Esophagus muscularis mucosa (tissue), 4 donors: Measurements from ENCODE around the gene IGFBP1. TPM values are rescaled to one million over a fixed set of nuclear protein-coding genes. Genes with fewer than 3 reads are reported as not detected.

Source experiments
- DNase-seq: peaks from one replicate; pipeline ENCODE4 v3.0.0-alpha.2; 2017; ENCODE audit errors: extremely low spot score
- H3K27ac ChIP-seq, 4 donors: fragments of 200-600 bp; sonication (generic); replicated peaks in 1 of 4; 1 replicate in 3 of 4; 2 replicates in 1 of 4; pipeline ENCODE4 v1.5.1; 2016 to 2019; ENCODE audit warnings: mild to moderate bottlenecking in 1 of 4
- H3K27me3 ChIP-seq, 4 donors: fragments of 200-600 bp; sonication (generic); one replicate each; pipeline versions ENCODE4 v1.5.1 to v1.6.0; 2016 to 2019
- H3K36me3 ChIP-seq, 4 donors: fragments of 200-600 bp; sonication (generic); one replicate each; pipeline ENCODE4 v1.5.1; 2016 to 2019
- H3K4me1 ChIP-seq, 4 donors: fragments of 200-600 bp; sonication (generic); one replicate each; pipeline ENCODE4 v1.5.1; 2016 to 2019
- H3K4me3 ChIP-seq, 4 donors: fragments of 200-600 bp; sonication (generic); 1 replicate in 2 of 4; 2 replicates in 2 of 4; pipeline ENCODE4 v1.5.1; 2016 to 2019; ENCODE audit warnings: mild to moderate bottlenecking in 4 of 4, moderate library complexity in 1 of 4
- H3K9me3 ChIP-seq, 4 donors: fragments of 200-600 bp; sonication (generic); 1 replicate in 3 of 4; 2 replicates in 1 of 4; pipeline ENCODE4 v1.5.1; 2016 to 2019
- EP300 ChIP-seq: sonication (generic); formaldehyde crosslinking; IDR thresholded peaks from one replicate; pipeline ENCODE4 v1.6.1; 2017; ENCODE audit warnings: antibody characterized with exemption
- POLR2A ChIP-seq: fragments of 450-650 bp; IDR thresholded peaks from one replicate; pipeline ENCODE4 v1.6.1; 2017; ENCODE audit warnings: antibody characterized with exemption, moderate library complexity, mild to moderate bottlenecking, low read depth
- POLR2AphosphoS5 ChIP-seq, 2 donors: sonication (generic); formaldehyde crosslinking; IDR thresholded peaks; one replicate each; pipeline ENCODE4 v1.6.1; 2017; ENCODE audit warnings: antibody characterized with exemption in 2 of 2
- WGBS: methylation state at CpG from one replicate; pipeline ENCODE4 v1.1.5; 2018; 5-methylcytosine and 5-hydroxymethylcytosine counted together
- intact Hi-C: fragments of 100-400 bp; cut with DNase I; formaldehyde crosslinking; loops from one replicate; pipeline ENCODE4 v1.15.1; 2023
- total RNA-seq, 4 donors: library from RNA; depleted of rRNA; stranded (reverse); fragments of >200 nt; gene quantifications; one replicate each; pipeline versions ENCODE4 v1.1.0 to v1.2.1, GENCODE V29; 2016
- TF ChIP-seq, protein P1 (sequence below), 3 experiments: fragments of 200-600 bp in 2 of 3; fragments of 450-650 bp in 1 of 3; sonication (generic) in 2 of 3; IDR thresholded peaks; one replicate each; pipeline ENCODE4 v1.5.1; 2017 to 2019; ENCODE audit warnings: antibody characterized with exemption in 3 of 3, mild to moderate bottlenecking in 2 of 3, moderate library complexity in 1 of 3

The IGFBP1 gene
- total RNA-seq, 4 donors from 2014 or later = not detected

DNA sequence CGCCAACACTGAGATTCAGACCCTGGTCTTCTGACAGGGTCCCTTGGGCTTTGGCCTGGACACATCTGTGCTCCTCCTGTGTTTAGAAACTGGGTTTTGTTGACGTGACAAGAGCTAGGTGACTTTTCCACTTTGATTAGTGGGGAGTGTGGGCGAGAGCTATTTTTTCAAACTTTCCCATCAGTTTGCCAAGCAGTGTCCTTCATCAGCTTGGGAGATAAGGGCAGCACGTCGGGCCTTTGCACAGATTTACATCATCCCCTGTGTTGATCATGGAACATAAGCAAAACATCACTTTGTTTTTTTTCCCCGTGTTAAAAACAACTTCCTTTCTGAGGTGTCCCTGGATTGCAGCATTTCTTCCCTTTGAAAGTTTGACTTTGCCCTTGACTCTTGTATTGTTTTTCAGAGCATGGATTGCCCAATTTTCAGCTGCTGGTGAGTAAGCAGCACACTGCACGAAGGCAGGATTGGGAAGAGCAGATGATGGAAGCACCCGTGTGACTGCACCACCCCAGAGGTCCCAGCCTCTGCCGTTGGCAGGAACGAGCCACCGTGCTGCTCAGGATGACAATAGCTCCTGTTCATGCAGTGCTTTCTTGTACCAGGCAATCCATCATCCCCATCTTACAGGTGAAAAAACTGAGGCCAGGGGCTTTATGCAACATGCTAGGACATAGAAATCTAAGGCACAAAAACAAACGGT, 6.4 kb upstream of the IGFBP1 start:
- Histone ChIP-seq H3K27me3 (peaks cover 0 to 40% (median 0%) of the 10 kb centered on the region in 4 donors), H3K4me3 (no peak overlapping the region), H3K27ac (no peak overlapping the region), H3K36me3 (no peaks in the 10 kb centered on the region), H3K9me3 (peaks cover 0 to 24% (median 15%) of the 10 kb centered on the region in 4 donors), H3K4me1 (no peaks in the 10 kb centered on the region)
- peak; percentile 55 for DNase-seq
- intact Hi-C loops = no loop called here
- no peak for TF ChIP-seq POLR2A
- 69% methylated on average over 12 of the region's 12 CpGs for WGBS

DNA sequence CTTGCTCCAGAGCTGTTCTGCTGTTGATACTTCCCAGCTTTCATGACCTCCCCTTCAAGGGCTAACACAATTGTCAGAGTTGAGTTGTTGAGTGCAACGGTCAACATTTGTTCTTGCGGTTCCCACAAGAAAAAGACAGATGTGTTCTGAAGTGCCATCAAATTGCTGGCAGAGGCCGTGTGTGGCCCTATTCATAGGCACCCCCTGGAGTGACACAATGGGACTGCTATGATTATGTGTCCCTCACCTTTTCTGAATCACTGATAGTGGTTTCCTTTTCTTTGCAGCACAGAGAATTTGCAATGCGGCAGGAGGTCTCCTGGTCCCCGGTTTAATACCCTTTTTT, 5.8 kb upstream of the IGFBP1 start:
- WGBS = 77% methylated on average over 5 of the region's 5 CpGs
- no peaks in the 10 kb centered on the region for H3K36me3 ChIP-seq
- H3K27me3 ChIP-seq = peaks cover 0 to 45% (median 0%) of the 10 kb centered on the region in 4 donors
- H3K4me1 ChIP-seq = no peaks in the 10 kb centered on the region
- H3K9me3 ChIP-seq = peaks cover 0 to 22% (median 15%) of the 10 kb centered on the region in 4 donors
- DNase-seq = peak; percentile 34
- intact Hi-C loops = no loop called here
- TF ChIP-seq, protein P1, sequence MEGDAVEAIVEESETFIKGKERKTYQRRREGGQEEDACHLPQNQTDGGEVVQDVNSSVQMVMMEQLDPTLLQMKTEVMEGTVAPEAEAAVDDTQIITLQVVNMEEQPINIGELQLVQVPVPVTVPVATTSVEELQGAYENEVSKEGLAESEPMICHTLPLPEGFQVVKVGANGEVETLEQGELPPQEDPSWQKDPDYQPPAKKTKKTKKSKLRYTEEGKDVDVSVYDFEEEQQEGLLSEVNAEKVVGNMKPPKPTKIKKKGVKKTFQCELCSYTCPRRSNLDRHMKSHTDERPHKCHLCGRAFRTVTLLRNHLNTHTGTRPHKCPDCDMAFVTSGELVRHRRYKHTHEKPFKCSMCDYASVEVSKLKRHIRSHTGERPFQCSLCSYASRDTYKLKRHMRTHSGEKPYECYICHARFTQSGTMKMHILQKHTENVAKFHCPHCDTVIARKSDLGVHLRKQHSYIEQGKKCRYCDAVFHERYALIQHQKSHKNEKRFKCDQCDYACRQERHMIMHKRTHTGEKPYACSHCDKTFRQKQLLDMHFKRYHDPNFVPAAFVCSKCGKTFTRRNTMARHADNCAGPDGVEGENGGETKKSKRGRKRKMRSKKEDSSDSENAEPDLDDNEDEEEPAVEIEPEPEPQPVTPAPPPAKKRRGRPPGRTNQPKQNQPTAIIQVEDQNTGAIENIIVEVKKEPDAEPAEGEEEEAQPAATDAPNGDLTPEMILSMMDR (IDR thresholded peaks at IDR 0.05) = no peak
- no peak for TF ChIP-seq POLR2A
- no peak for TF ChIP-seq EP300
- no peak for TF ChIP-seq POLR2AphosphoS5 (IDR thresholded peaks at IDR 0.05)
- H3K4me3 ChIP-seq = no peak overlapping the region
- H3K27ac ChIP-seq = no peak overlapping the region

DNA sequence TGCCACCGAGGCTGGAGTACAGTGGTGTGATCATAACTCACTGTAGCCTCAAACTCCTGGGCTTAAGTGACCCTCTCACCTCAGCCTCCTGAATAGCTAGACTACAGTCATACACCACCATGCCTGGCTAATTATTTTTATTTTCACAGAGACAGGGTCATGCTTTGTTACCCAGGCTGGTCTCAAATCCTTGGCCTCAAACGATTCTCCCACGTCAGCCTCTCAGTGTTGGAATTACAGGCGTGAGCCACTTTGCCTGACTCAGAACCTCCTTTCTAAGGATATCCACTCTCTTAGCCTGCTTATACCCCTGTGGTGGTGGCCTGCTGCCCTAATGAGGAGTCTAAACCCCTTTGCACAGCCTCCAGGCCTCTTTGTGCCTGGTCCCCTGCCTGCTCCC, 4.2 kb upstream of the IGFBP1 start:
- WGBS = 85% methylated on average over 4 of the region's 4 CpGs
- peaks cover 0 to 62% (median 13%) of the 10 kb centered on the region in 4 donors for H3K27me3 ChIP-seq
- H3K36me3 ChIP-seq = no peaks in the 10 kb centered on the region
- peak; percentile 45 for DNase-seq
- intact Hi-C loops = no loop called here
- TF ChIP-seq, protein P1 (IDR thresholded peaks at IDR 0.05) = no peak
- TF ChIP-seq EP300 (no peak), POLR2AphosphoS5 (IDR thresholded peaks at IDR 0.05) (no peak), POLR2A (no peak)
- no peak overlapping the region for H3K4me3 ChIP-seq
- no peak overlapping the region for H3K27ac ChIP-seq
- H3K9me3 ChIP-seq = peaks cover 0 to 5% (median 3%) of the 10 kb centered on the region in 4 donors
- peaks cover 8 to 11% (median 11%) of the 10 kb centered on the region in 4 donors for H3K4me1 ChIP-seq

DNA sequence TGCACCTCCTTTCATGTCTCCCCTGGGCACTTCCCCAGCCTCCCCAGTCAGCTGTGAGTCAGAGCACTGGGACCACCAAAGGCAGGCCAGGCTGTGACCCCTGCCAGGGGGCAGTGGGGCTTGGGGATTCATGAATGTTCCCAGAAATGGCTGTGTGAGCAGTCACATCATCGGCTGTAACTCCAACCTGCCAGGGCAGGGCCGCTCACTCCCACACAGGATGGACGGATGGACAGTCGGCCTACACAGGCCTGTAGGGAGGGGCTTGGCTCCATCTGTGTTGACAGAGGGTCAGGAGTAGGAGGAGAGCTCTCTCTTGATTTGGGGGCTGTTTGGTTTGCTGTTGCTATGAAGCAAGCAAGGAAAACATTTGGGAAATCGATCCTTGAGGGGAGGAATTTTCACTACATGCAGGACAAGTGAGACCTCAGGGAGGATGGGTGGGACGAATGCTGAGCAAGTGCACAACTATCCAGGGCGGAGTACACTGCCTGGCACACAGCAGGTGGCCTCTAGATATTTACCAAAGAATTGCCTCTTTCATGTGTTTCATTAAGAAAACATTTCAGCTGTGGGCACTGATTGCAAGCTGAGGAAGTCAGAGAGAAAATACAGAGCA, 2.9 kb upstream of the IGFBP1 start:
- DNase-seq = peak; percentile 83
- Histone ChIP-seq H3K27ac (no peak overlapping the region), H3K9me3 (no peaks in the 10 kb centered on the region), H3K4me1 (peaks cover 8 to 11% (median 11%) of the 10 kb centered on the region in 4 donors), H3K4me3 (no peak overlapping the region), H3K36me3 (no peaks in the 10 kb centered on the region), H3K27me3 (peaks cover 0 to 74% (median 16%) of the 10 kb centered on the region in 4 donors)
- intact Hi-C loops = no loop called here
- no peak for TF ChIP-seq EP300
- TF ChIP-seq, protein P1 (IDR thresholded peaks at IDR 0.05) = no peak
- TF ChIP-seq POLR2A = no peak
- no peak for TF ChIP-seq POLR2AphosphoS5 (IDR thresholded peaks at IDR 0.05)
- 80% methylated on average over 7 of the region's 7 CpGs for WGBS

DNA sequence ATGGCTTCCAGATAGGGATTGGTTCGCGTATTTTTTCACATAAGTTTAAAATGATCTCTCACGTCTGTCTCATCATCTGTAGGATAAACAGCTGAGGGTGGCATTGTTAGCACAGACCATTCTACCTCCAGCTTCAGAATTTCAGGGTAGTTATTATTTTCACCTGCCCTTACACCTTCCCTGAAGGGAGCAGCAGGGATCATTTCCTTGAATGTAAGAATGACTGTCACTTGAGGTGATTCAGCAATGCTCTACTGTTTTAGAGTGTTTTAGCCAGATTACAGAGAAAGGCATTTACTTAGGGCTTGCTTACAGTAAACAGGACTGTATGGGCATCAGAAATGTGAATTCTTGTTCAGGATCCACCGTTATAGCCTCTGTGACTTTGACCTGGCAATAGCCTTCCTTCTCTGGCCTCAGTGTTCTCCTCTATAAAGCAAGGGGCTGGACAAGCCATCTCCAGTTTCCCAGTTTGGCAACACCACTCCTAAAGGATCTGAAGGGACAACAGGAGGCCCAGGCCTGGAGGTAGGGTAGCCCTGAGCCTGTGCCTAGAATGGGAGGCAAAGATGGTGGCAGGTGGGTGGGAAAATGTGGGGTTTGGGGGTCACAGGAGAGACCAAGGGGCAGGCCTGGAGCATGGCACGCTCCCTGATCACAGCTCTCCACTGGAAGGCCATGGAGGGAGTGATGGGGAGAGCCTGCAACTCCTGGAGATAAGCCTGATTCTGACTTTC, 1.2 kb upstream of the IGFBP1 start:
- no peak overlapping the region for H3K27ac ChIP-seq
- peaks cover 0 to 84% (median 17%) of the 10 kb centered on the region in 4 donors for H3K27me3 ChIP-seq
- intact Hi-C loops = no loop called here
- WGBS = 96% methylated on average over 5 of the region's 5 CpGs
- no peak for TF ChIP-seq EP300
- TF ChIP-seq, protein P1 (IDR thresholded peaks at IDR 0.05) = no peak
- TF ChIP-seq POLR2A = no peak
- TF ChIP-seq POLR2AphosphoS5 (IDR thresholded peaks at IDR 0.05) = no peak
- peak; percentile 75 for DNase-seq
- H3K9me3 ChIP-seq = no peaks in the 10 kb centered on the region
- H3K4me1 ChIP-seq = peaks cover 8 to 11% (median 11%) of the 10 kb centered on the region in 4 donors
- no peak overlapping the region for H3K4me3 ChIP-seq
- no peaks in the 10 kb centered on the region for H3K36me3 ChIP-seq
